8988T (cell line): Measurements from ENCODE around the gene RALY.

Source experiments
- DNase-seq: peaks from one replicate; pipeline ENCODE4 v3.0.0; 2011

The RALY gene

GRCh38 chr20:33993576-33994221 is at the start of gene RALY:
RALY (plus strand) TSS chr20:33993911; CDS start chr20:34072075, 78,164 bp downstream.
- DNase-seq = peak; percentile 72

- no peak for DNase-seq
Measured at GRCh38 chr20:33944914-33945313, 48.8 kb upstream of the RALY start.

GRCh38 chr20:33945391-33946081 is 48.2 kb upstream of the RALY start:
- no peak for DNase-seq

GRCh38 chr20:33947709-33948295 is 45.9 kb upstream of the RALY start:
- DNase-seq = peak; percentile 53

- no peak for DNase-seq
Measured at GRCh38 chr20:33948480-33948879, 45.2 kb upstream of the RALY start.

GRCh38 chr20:33951171-33951570 is 42.5 kb upstream of the RALY start:
- no peak for DNase-seq

GRCh38 chr20:33954504-33954903 is 39.2 kb upstream of the RALY start:
- DNase-seq = no peak

- DNase-seq = no peak
Measured at GRCh38 chr20:33963751-33964150, 30.0 kb upstream of the RALY start.

GRCh38 chr20:33964441-33964840 is 29.3 kb upstream of the RALY start:
- DNase-seq = no peak

GRCh38 chr20:33967126-33967525 is 26.6 kb upstream of the RALY start:
- DNase-seq = no peak

GRCh38 chr20:33969563-33969962 is 24.1 kb upstream of the RALY start:
- DNase-seq = no peak

GRCh38 chr20:33970229-33970628 is 23.5 kb upstream of the RALY start:
- DNase-seq = no peak

- DNase-seq = no peak
Measured at GRCh38 chr20:33971147-33971975, 22.4 kb upstream of the RALY start.

- no peak for DNase-seq
Measured at GRCh38 chr20:33976959-33977358, 16.8 kb upstream of the RALY start.

- no peak for DNase-seq
Measured at GRCh38 chr20:33977535-33977934, 16.2 kb upstream of the RALY start.

- DNase-seq = no peak
Measured at GRCh38 chr20:33979094-33979493, 14.6 kb upstream of the RALY start.

- DNase-seq = no peak
Measured at GRCh38 chr20:33981347-33981746, 12.4 kb upstream of the RALY start.

- DNase-seq = no peak
Measured at GRCh38 chr20:33981964-33982363, 11.7 kb upstream of the RALY start.

- no peak for DNase-seq
Measured at GRCh38 chr20:33983371-33983770, 10.3 kb upstream of the RALY start.

GRCh38 chr20:33984182-33984719 is 9.5 kb upstream of the RALY start:
- no peak for DNase-seq

GRCh38 chr20:33985280-33985679 is 8.4 kb upstream of the RALY start:
- DNase-seq = no peak

GRCh38 chr20:33985830-33986229 is 7.9 kb upstream of the RALY start:
- no peak for DNase-seq

GRCh38 chr20:33986560-33987216 is 7.0 kb upstream of the RALY start:
- no peak for DNase-seq
